ENCODE measurements around the gene ZNF570.

The ZNF570 gene

GRCh38 chr19:37511186-37511585 lies 42.0 kb downstream of the ZNF570 start:
- DNase-seq (ENCODE audit: low read depth) = no peak
- H3K4me3 ChIP-seq (ENCODE audit: low read depth, low read length) = no peak overlapping the region
- no peak for TF ChIP-seq CTCF (IDR thresholded peaks at IDR 0.05; ENCODE audit: low read depth, low read length, missing control alignments)

GRCh38 chr19:37511821-37512220 lies 42.7 kb downstream of the ZNF570 start:
- H3K4me3 ChIP-seq (ENCODE audit: low read depth, low read length) = no peak overlapping the region
- no peak for DNase-seq (ENCODE audit: low read depth)
- TF ChIP-seq CTCF (IDR thresholded peaks at IDR 0.05; ENCODE audit: low read depth, low read length, missing control alignments) = no peak

- no peak for DNase-seq (ENCODE audit: low read depth)
- no peak for TF ChIP-seq CTCF (IDR thresholded peaks at IDR 0.05; ENCODE audit: low read depth, low read length, missing control alignments)
- H3K4me3 ChIP-seq (ENCODE audit: low read depth, low read length) = no peak overlapping the region
Measured at GRCh38 chr19:37513397-37513796, 44.2 kb downstream of the ZNF570 start.

GRCh38 chr19:37519890-37520289 lies 50.7 kb downstream of the ZNF570 start:
- no peak for TF ChIP-seq CTCF (IDR thresholded peaks at IDR 0.05; ENCODE audit: low read depth, low read length, missing control alignments)

GRCh38 chr19:37537391-37537947 lies 68.3 kb downstream of the ZNF570 start:
- no peak overlapping the region for H3K4me3 ChIP-seq (ENCODE audit: low read depth, low read length)
- TF ChIP-seq CTCF (IDR thresholded peaks at IDR 0.05; ENCODE audit: low read depth, low read length, missing control alignments) = no peak

More at GRCh38 chr19:37519890-37520289, 50.7 kb downstream of the ZNF570 start:
- no peak overlapping the region for H3K4me3 ChIP-seq (ENCODE audit: low read depth, low read length)
- DNase-seq (ENCODE audit: low read depth) = no peak

More at GRCh38 chr19:37537391-37537947, 68.3 kb downstream of the ZNF570 start:
- no peak for DNase-seq (ENCODE audit: low read depth)
